A549 (cell line): Measurements from ENCODE around the gene MRRF.

ENCODE experiments used
- BCL3 ChIP-seq: fragments of >200 bp; sonication (Bioruptor Twin); formaldehyde crosslinking; IDR thresholded peaks from 3 replicates; pipeline ENCODE4 v1.6.1; 2016
- CTCF ChIP-seq: fragments of >200 bp; sonication (Bioruptor Twin); formaldehyde crosslinking; IDR thresholded peaks from 3 replicates; pipeline ENCODE4 v1.5.1; 2016
- FOSB ChIP-seq: fragments of 250-450 bp; sonication (Bioruptor Pico); IDR thresholded peaks from 2 replicates; pipeline ENCODE4 v1.5.0; 2020; ENCODE audit warnings: mild to moderate bottlenecking, moderate library complexity
- FOSL2 ChIP-seq, 2 experiments: fragments of 450-650 bp in 1 of 2; fragments of >200 bp in 1 of 2; sonication (Bioruptor Twin) in 1 of 2; formaldehyde crosslinking; IDR thresholded peaks; 2 replicates each; pipeline versions ENCODE4 v1.5.0 to v1.6.1; 2016 to 2020; ENCODE audit warnings: mild to moderate bottlenecking in 1 of 2, moderate library complexity in 1 of 2
- MAX ChIP-seq: IDR thresholded peaks from 2 replicates; pipeline ENCODE4 v1.6.1; 2012
- NFE2L2 ChIP-seq: fragments of 150-350 bp; conservative IDR thresholded peaks from 2 replicates; pipeline ENCODE4 v1.6.1; 2014; ENCODE audit warnings: low read length

- TF ChIP-seq CTCF, result no peak
- no peak for TF ChIP-seq MAX
- no peak for TF ChIP-seq FOSB (CRISPR knock-in tag)
- TF ChIP-seq NFE2L2, result no peak
- TF ChIP-seq FOSL2 (IDR thresholded peaks at IDR 0.05), result no peak
- TF ChIP-seq FOSL2 (CRISPR knock-in tag; IDR thresholded peaks at IDR 0.05), result no peak
- no peak for TF ChIP-seq BCL3
Observed at GRCh38 chr9:122309861-122310260, 45.2 kb downstream of the MRRF start.
